HG03575 (cell line): ENCODE measurements around the gene PGM5.
"Not testable (repeated sequence)": the region's sequence is repeated elsewhere in the genome, so short reads cannot be mapped to it uniquely, and the experiment has no call there.

ENCODE experiments used
- ATAC-seq: cut with Tn5 transposase; IDR thresholded peaks from one replicate; pipeline ENCODE4 v1.9.1; 2021; ENCODE audit not compliant: unreplicated experiment, insufficient number of reproducible peaks, low FRiP score; ENCODE audit errors: extremely low read depth

PGM5 gene

GRCh38 chr9:68366933-68367547 is 10.6 kb downstream of the PGM5 start:
- not testable (repeated sequence) for ATAC-seq

DNA sequence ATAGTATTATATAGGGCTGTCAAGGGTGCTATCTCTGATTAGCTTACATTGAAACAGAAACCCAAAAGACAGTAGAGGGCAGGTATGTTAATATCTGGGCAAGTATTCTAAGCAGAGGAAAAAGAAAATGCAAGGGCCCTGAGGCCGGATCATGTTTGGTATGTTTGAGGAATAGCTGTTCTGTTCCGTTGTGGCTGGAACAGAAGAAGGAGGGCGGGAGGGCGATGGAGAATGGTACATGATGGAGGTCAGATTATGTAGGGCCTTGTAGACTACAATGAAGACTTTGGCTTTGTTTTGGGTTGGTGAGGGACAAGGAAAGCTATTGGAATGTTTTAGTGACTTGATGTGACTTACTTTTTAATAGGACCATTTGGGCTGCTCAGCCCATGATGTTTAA is 19.4 kb downstream of the PGM5 start:
- not testable (repeated sequence) for ATAC-seq

GRCh38 chr9:68377723-68378122 is 21.3 kb downstream of the PGM5 start:
- ATAC-seq = not testable (repeated sequence)

GRCh38 chr9:68383894-68384293 is 27.5 kb downstream of the PGM5 start:
- ATAC-seq = not testable (repeated sequence)

DNA sequence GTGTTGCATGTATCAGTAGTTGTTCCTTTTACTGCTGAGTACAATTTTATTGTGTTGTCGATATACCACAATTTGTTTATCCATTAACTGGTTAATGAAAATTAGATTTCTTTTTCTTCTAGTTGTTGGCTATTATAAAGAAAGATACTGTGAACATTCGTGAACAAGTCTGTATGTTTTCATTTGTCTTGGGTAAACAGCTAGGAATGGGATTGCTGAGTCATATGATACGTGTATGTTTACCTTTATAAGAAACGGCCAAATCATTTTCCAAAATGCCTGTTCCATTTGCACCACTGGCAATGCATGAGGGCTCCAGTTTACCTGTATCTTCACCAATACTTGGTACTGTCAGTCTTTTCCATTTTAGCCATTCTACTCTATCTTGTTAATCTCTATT is 33.1 kb downstream of the PGM5 start:
- not testable (repeated sequence) for ATAC-seq

DNA sequence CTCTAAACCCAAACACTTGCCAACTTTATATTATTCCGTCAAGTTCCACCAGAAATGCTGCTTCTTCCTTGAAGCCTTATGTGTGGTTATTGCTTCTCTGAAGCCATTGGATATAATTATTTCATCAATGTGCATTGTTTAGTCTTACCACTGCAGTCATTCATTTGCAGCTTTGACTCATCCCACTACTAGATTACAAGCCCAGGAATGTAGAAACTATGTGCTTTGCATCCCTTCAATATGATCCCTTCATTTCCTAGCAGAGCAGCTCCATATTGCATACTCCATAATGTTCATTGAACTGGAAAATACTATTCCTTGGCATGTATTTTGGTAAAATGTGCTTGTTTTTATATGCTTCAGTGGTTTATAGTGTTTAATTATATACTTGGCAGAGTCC is 34.3 kb downstream of the PGM5 start:
- not testable (repeated sequence) for ATAC-seq

- not testable (repeated sequence) for ATAC-seq
Observed at GRCh38 chr9:68396411-68397094, 40.1 kb downstream of the PGM5 start.

DNA sequence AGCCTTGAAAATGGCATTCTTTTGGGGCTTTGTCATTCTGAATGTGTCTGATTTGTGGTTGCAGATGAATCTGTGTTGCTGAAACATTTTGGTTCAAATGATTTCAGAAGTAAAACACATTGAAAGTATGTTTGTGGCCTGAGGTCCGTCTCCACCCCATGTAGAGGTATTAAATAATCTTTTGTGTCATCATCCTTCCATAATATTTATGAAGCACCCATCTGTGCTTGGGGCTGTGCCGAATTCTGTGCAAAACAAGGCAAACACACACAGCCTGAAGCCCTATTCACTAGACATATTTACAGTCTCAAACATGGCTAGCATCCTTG is 40.6 kb downstream of the PGM5 start:
- ATAC-seq = not testable (repeated sequence)

DNA sequence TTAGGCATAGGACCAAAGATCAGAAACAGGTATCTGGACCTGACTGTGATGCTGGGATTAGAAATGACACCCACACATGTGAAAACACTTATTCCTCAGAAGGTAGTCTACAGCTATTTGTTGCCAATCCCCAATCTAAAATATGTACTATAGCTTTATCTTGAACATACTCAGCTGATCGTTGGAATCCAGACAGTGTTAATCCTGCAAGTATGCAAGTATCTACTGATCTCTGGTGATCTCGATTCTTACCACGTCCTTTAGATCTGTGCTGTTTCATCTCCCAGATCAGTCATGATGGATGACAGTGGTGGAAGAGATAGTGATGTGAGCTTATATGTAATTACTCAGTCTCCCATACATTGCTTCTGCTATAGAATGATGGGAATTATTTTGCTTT is 41.4 kb downstream of the PGM5 start:
- not testable (repeated sequence) for ATAC-seq

- not testable (repeated sequence) for ATAC-seq
Observed at GRCh38 chr9:68398324-68398723, 41.9 kb downstream of the PGM5 start.

DNA sequence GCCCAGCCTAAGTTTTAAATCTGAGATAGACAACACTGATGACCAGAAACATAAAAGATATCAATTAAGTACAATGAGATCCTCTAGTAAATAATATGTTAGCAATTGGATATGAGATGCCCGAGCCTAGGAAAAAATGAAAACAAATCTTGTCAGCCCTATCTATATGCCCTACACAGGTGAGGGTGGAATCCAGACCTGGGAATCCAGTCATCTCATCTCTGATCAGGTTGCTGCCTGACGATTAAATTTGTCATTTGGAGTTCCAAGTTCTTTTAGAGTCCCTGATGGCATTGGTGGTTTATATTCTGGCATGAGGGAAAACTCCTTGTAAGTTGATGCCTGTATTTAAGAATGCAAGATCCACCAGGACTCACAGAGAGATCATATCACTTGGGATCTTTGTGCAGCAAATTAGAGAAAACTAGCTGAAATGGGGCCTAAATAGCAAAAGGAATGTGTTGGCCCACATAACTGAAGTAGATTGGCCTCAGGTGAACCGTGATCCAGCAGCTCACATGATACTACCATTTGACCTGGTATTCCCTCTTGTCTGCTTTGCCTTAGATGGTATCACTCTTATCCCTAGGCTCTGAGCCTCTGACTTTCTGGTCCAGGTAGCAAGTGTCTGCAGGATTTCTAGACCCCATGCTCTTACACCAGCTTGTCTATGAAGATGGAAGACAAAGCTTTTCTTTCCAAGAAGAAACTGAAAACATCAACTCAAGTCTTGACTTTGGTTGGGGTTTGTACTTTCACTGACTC is 48.2 kb downstream of the PGM5 start:
- not testable (repeated sequence) for ATAC-seq

- not testable (repeated sequence) for ATAC-seq
Observed at GRCh38 chr9:68411865-68412264, 55.5 kb downstream of the PGM5 start.

DNA sequence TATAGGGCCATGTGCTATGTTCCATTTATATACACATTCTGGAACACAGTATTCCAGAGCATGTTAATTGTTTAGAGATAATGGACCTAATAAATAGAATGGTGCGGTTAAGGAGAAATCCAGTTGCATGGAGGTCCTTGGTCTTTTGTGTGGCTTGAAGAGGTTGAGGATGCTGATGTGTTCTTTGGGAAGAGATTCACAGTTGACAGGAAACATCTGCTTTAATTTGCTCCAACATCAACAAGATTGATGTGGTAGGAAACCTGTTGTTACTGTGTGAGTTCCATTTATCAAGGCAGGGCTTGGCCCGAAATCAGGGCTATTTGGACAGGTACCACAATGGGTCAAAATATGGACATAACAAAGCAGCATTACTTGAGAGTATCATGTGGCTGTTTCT is 56.3 kb downstream of the PGM5 start:
- ATAC-seq = not testable (repeated sequence)

- not testable (repeated sequence) for ATAC-seq
Observed at GRCh38 chr9:68415065-68415464, 58.7 kb downstream of the PGM5 start.

DNA sequence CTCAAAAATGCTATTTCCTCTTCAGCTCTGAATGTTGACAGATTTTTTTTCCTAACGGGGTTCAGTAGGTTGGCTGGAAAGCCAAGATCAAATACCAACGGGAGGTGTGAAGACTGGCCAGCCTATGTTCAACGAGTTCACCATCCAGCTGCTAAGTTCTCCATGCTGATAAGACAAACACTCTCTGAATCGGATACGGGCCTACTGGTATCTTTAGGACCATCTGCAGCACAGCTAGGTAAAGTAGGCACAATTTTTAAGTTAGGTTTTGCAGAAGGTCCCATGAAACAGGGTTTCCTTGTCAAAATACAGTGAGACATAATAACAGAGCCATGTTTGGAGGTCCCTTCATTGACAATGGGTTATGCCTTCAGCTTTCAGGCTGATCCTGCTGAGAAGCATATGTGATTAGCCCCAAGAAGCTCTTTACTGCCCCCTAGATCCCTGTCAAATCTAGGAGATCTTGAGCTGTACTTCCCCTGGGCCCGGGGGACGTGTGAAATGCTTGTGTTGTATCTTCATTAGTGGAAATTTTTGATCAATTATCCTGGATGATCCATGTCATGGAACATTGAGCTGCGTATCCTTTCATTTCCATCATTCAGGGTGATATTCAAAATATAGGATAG is 60.6 kb downstream of the PGM5 start:
- no peak for ATAC-seq

- no peak for ATAC-seq
Observed at GRCh38 chr9:68417762-68418161, 61.4 kb downstream of the PGM5 start.

GRCh38 chr9:68418259-68418845 is 61.9 kb downstream of the PGM5 start:
- ATAC-seq = no peak

- no peak for ATAC-seq
Observed at GRCh38 chr9:68419901-68420300, 63.5 kb downstream of the PGM5 start.

- ATAC-seq = no peak
Observed at GRCh38 chr9:68426755-68427154, 70.3 kb downstream of the PGM5 start.
